ENCODE data around the gene STIM2. TPM values are rescaled to one million over a fixed set of nuclear protein-coding genes. Genes with fewer than 3 reads are reported as not detected.

The STIM2 gene
- total RNA-seq, 1 experiment from 2014 or later, result 23.9 TPM

- Histone ChIP-seq H3K27ac (ENCODE audit: low read length) (no peak overlapping the region), H3K9me3 (ENCODE audit: control insufficient read depth, insufficient read depth, low read depth, low read length) (no peaks in the 10 kb centered on the region), H3K27me3 (ENCODE audit: control insufficient read depth, insufficient read depth, low read length) (no peaks in the 10 kb centered on the region), H3K36me3 (ENCODE audit: control insufficient read depth, insufficient read depth, low read length) (no peaks in the 10 kb centered on the region), H3K4me1 (ENCODE audit: control insufficient read depth, insufficient read depth, low read length) (no peaks in the 10 kb centered on the region), H3K4me3 (ENCODE audit: low read depth in 2 of 2, low read length in 2 of 2) (no peak overlapping the region)
- DNase-seq (ENCODE audit: low read depth, low spot score), result no peak
- no TSS peak for BruUV-seq (replicated peaks)
- in situ Hi-C loops (cut with HindIII; ENCODE audit: low pct_unique_long_range_greater_than_20kb, low sequenced_read_pairs), result no loop called here
- POLR2A ChIA-PET, result no interaction called here
- CTCF ChIA-PET, result no interaction called here
- intact Hi-C loops (cut with micrococcal nuclease; ENCODE audit: unreplicated experiment), result no loop called here
- no peak for TF ChIP-seq CTCF (IDR thresholded peaks at IDR 0.05)
- TF ChIP-seq TCF7L2 (IDR thresholded peaks at IDR 0.05; ENCODE audit: low read depth, low read length), result no peak
- TF ChIP-seq SIN3A (IDR thresholded peaks at IDR 0.05; ENCODE audit: borderline replicate concordance, insufficient read depth, low read depth, low read length), result no peak
- TF ChIP-seq POLR2AphosphoS5 (IDR thresholded peaks at IDR 0.05; ENCODE audit: low read depth, low read length), result no peak
- no peak for TF ChIP-seq REST (IDR thresholded peaks at IDR 0.05; ENCODE audit: insufficient read depth in 1 of 2, low read depth in 2 of 2, low read length in 1 of 2)
- ATAC-seq, result no peak
These were observed 30.6 kb upstream of the STIM2 start for GRCh38 chr4:26830033-26830432.

GRCh38 chr4:26830701-26831100 lies 29.9 kb upstream of the STIM2 start:
- TF ChIP-seq TCF7L2 (IDR thresholded peaks at IDR 0.05; ENCODE audit: low read depth, low read length) (no peak), REST (IDR thresholded peaks at IDR 0.05; ENCODE audit: insufficient read depth in 1 of 2, low read depth in 2 of 2, low read length in 1 of 2) (no peak), SIN3A (IDR thresholded peaks at IDR 0.05; ENCODE audit: borderline replicate concordance, insufficient read depth, low read depth, low read length) (no peak), POLR2AphosphoS5 (IDR thresholded peaks at IDR 0.05; ENCODE audit: low read depth, low read length) (no peak), CTCF (IDR thresholded peaks at IDR 0.05) (no peak)
- no peak for ATAC-seq
- H3K4me1 ChIP-seq (ENCODE audit: control insufficient read depth, insufficient read depth, low read length), result no peaks in the 10 kb centered on the region
- ChIA-PET CTCF (no interaction called here), POLR2A (no interaction called here)
- H3K36me3 ChIP-seq (ENCODE audit: control insufficient read depth, insufficient read depth, low read length), result no peaks in the 10 kb centered on the region
- no peak overlapping the region for H3K4me3 ChIP-seq (ENCODE audit: low read depth in 2 of 2, low read length in 2 of 2)
- in situ Hi-C loops (cut with HindIII; ENCODE audit: low pct_unique_long_range_greater_than_20kb, low sequenced_read_pairs) (no loop called here), intact Hi-C loops (cut with micrococcal nuclease; ENCODE audit: unreplicated experiment) (no loop called here)
- no TSS peak for BruUV-seq (replicated peaks)
- no peaks in the 10 kb centered on the region for H3K27me3 ChIP-seq (ENCODE audit: control insufficient read depth, insufficient read depth, low read length)
- H3K9me3 ChIP-seq (ENCODE audit: control insufficient read depth, insufficient read depth, low read depth, low read length), result no peaks in the 10 kb centered on the region
- no peak for DNase-seq (ENCODE audit: low read depth, low spot score)
- H3K27ac ChIP-seq (ENCODE audit: low read length), result no peak overlapping the region

Data from Panc1 (cell line).